Activated B cell treated with CpG ODN at 0.5 μM for 24 hours (primary cell): ENCODE results near the gene PALD1. TPM values are rescaled to one million over a fixed set of nuclear protein-coding genes. Genes with fewer than 3 reads are reported as not detected.

Experiments used
- ATAC-seq: fragments of 200-7000 bp; cut with Tn5 transposase; one replicate; pipeline ENCODE4 v1.10.0; 2021; ENCODE audit warnings: low read depth, mild to moderate bottlenecking, moderate library complexity
- CTCF ChIA-PET: fragments of 350-600 bp; sonication (Branson Sonifier 250); formaldehyde crosslinking; loops from one replicate; lab custom pipeline; 2021; ENCODE audit warnings: antibody characterized with exemption; lab: Charles Lee
- POLR2A ChIA-PET: fragments of 350-600 bp; sonication (Branson Sonifier 250); formaldehyde crosslinking; loops from one replicate; lab custom pipeline; 2021; ENCODE audit warnings: antibody characterized with exemption; lab: Charles Lee
- DNase-seq: peaks from one replicate; pipeline ENCODE4 v3.0.0; 2022
- H3K27ac Mint-ChIP-seq: one replicate; pipeline ENCODE4 v1.8.0; 2020; ENCODE audit warnings: mixed read lengths
- H3K27me3 Mint-ChIP-seq: one replicate; pipeline ENCODE4 v1.8.0; 2021; ENCODE audit warnings: mixed read lengths
- H3K36me3 Mint-ChIP-seq: one replicate; pipeline ENCODE4 v1.8.0; 2021; ENCODE audit warnings: low read depth, mixed read lengths
- H3K4me1 Mint-ChIP-seq: one replicate; pipeline ENCODE4 v1.8.0; 2021; ENCODE audit warnings: mixed read lengths
- H3K4me3 Mint-ChIP-seq: one replicate; pipeline ENCODE4 v1.8.0; 2020; ENCODE audit warnings: mild to moderate bottlenecking, mixed read lengths
- H3K9me3 Mint-ChIP-seq: one replicate; pipeline ENCODE4 v1.8.0; 2020; ENCODE audit warnings: mixed read lengths
- intact Hi-C: fragments of 100-400 bp; cut with micrococcal nuclease; formaldehyde crosslinking; loops from one replicate; pipeline ENCODE4 v1.15.1; 2024
- total RNA-seq: library from RNA; stranded (reverse); gene quantifications from 2 replicates; pipeline ENCODE4 v1.2.3, GENCODE V29; 2022
- TF ChIP-seq, protein P1 (sequence below): fragments of 200-600 bp; IDR thresholded peaks from one replicate; pipeline ENCODE4 v1.8.0; 2022; ENCODE audit warnings: antibody characterized with exemption, mild to moderate bottlenecking

PALD1 gene
- total RNA-seq, 1 donor from 2014 or later: 3.3 TPM

GRCh38 chr10:70530315-70530714, 51.7 kb downstream of the PALD1 start:
- CTCF ChIA-PET: no interaction called here

GRCh38 chr10:70532554-70533188, 54.1 kb downstream of the PALD1 start:
- intact Hi-C loops: no loop called here
- POLR2A ChIA-PET: no interaction called here
- ATAC-seq: no peak
- Mint-ChIP-seq H3K4me1 (no peaks in the 10 kb centered on the region), H3K9me3 (no peaks in the 10 kb centered on the region), H3K27me3 (no peaks in the 10 kb centered on the region), H3K36me3 (peaks cover 4% of the 10 kb centered on the region), H3K27ac (no peak overlapping the region), H3K4me3 (no peak overlapping the region)
- CTCF ChIA-PET: interaction anchor here (0.9 kb wide), 1 partner anchor 71 kb away, joined by 4 read pairs; no protein-coding TSS in a partner anchor
- TF ChIP-seq, protein P1, sequence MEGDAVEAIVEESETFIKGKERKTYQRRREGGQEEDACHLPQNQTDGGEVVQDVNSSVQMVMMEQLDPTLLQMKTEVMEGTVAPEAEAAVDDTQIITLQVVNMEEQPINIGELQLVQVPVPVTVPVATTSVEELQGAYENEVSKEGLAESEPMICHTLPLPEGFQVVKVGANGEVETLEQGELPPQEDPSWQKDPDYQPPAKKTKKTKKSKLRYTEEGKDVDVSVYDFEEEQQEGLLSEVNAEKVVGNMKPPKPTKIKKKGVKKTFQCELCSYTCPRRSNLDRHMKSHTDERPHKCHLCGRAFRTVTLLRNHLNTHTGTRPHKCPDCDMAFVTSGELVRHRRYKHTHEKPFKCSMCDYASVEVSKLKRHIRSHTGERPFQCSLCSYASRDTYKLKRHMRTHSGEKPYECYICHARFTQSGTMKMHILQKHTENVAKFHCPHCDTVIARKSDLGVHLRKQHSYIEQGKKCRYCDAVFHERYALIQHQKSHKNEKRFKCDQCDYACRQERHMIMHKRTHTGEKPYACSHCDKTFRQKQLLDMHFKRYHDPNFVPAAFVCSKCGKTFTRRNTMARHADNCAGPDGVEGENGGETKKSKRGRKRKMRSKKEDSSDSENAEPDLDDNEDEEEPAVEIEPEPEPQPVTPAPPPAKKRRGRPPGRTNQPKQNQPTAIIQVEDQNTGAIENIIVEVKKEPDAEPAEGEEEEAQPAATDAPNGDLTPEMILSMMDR: no peak
- no peak for DNase-seq

More at GRCh38 chr10:70530315-70530714, 51.7 kb downstream of the PALD1 start:
- TF ChIP-seq, protein P1: no peak
- H3K4me3 Mint-ChIP-seq: no peak overlapping the region
- H3K4me1 Mint-ChIP-seq: no peaks in the 10 kb centered on the region
- peaks cover 4% of the 10 kb centered on the region for H3K36me3 Mint-ChIP-seq
- DNase-seq (no peak), ATAC-seq (no peak)
- POLR2A ChIA-PET: no interaction called here
- intact Hi-C loops: no loop called here
- H3K27me3 Mint-ChIP-seq: no peaks in the 10 kb centered on the region
- no peak overlapping the region for H3K27ac Mint-ChIP-seq
- H3K9me3 Mint-ChIP-seq: no peaks in the 10 kb centered on the region

GRCh38 chr10:70533189-70533558, 54.6 kb downstream of the PALD1 start:
- ATAC-seq: no peak
- CTCF ChIA-PET: no interaction called here
- POLR2A ChIA-PET: no interaction called here

GRCh38 chr10:70534281-70534680, 55.7 kb downstream of the PALD1 start:
- DNase-seq (no peak), ATAC-seq (no peak)
- POLR2A ChIA-PET: no interaction called here
- no peaks in the 10 kb centered on the region for H3K4me1 Mint-ChIP-seq
- no peaks in the 10 kb centered on the region for H3K27me3 Mint-ChIP-seq
- H3K27ac Mint-ChIP-seq: no peak overlapping the region
- TF ChIP-seq, protein P1: no peak
- CTCF ChIA-PET: no interaction called here
- no peaks in the 10 kb centered on the region for H3K9me3 Mint-ChIP-seq
- no peaks in the 10 kb centered on the region for H3K36me3 Mint-ChIP-seq
- H3K4me3 Mint-ChIP-seq: no peak overlapping the region
- intact Hi-C loops: no loop called here

More at GRCh38 chr10:70533189-70533558, 54.6 kb downstream of the PALD1 start:
- no peak overlapping the region for H3K27ac Mint-ChIP-seq
- no peak for DNase-seq
- TF ChIP-seq, protein P1: no peak
- H3K4me1 Mint-ChIP-seq: no peaks in the 10 kb centered on the region
- H3K4me3 Mint-ChIP-seq: no peak overlapping the region
- H3K36me3 Mint-ChIP-seq: peaks cover 2% of the 10 kb centered on the region
- intact Hi-C loops: no loop called here
- H3K27me3 Mint-ChIP-seq: no peaks in the 10 kb centered on the region
- no peaks in the 10 kb centered on the region for H3K9me3 Mint-ChIP-seq

GRCh38 chr10:70535001-70535400, 56.4 kb downstream of the PALD1 start:
- no peak for ATAC-seq
- CTCF ChIA-PET: interaction anchor here (8.5 kb wide), 1 partner anchor 74 kb away, joined by 87 read pairs; no protein-coding TSS in a partner anchor
- DNase-seq: no peak
- TF ChIP-seq, protein P1: no peak
- H3K4me3 Mint-ChIP-seq: no peak overlapping the region
- H3K4me1 Mint-ChIP-seq: no peaks in the 10 kb centered on the region
- no peaks in the 10 kb centered on the region for H3K36me3 Mint-ChIP-seq
- no peaks in the 10 kb centered on the region for H3K27me3 Mint-ChIP-seq
- POLR2A ChIA-PET: no interaction called here
- intact Hi-C loops: loop anchor here (5.0 kb wide), 1 partner anchor 58 kb away; the partner anchor contains the start of gene PALD1
- H3K27ac Mint-ChIP-seq: no peak overlapping the region
- no peaks in the 10 kb centered on the region for H3K9me3 Mint-ChIP-seq
